ENCODE data around the gene HMCN1.
"Not testable (repeated sequence)": the region's sequence is repeated elsewhere in the genome, so short reads cannot be mapped to it uniquely, and the experiment has no call there.

Gene HMCN1

DNA sequence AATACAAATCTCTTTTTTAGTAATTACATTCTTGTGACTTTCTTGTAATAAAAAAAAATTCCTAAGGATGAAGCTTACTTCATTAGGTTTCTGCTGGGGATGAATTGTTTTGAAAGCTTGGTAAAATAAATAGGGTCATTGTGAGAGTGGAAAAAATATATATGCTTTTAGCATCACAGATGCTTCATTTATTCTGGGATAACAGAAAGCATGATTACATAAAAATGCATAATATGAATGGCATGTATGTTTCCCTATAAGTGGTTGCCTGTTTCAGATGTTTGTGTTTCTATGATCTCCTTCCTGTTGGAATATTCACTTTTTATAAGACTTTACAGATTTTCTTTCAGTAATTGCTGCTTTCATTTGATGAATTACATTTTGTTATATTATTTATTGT, 42.3 kb downstream of the HMCN1 start:
- TF ChIP-seq EZH2 (optimal IDR thresholded peaks at IDR 0.05; ENCODE audit: low read depth, low read length) (no peak), EZH2phosphoT487 (IDR thresholded peaks at IDR 0.05; ENCODE audit: low read length) (no peak)
- TF ChIP-seq, protein P1, sequence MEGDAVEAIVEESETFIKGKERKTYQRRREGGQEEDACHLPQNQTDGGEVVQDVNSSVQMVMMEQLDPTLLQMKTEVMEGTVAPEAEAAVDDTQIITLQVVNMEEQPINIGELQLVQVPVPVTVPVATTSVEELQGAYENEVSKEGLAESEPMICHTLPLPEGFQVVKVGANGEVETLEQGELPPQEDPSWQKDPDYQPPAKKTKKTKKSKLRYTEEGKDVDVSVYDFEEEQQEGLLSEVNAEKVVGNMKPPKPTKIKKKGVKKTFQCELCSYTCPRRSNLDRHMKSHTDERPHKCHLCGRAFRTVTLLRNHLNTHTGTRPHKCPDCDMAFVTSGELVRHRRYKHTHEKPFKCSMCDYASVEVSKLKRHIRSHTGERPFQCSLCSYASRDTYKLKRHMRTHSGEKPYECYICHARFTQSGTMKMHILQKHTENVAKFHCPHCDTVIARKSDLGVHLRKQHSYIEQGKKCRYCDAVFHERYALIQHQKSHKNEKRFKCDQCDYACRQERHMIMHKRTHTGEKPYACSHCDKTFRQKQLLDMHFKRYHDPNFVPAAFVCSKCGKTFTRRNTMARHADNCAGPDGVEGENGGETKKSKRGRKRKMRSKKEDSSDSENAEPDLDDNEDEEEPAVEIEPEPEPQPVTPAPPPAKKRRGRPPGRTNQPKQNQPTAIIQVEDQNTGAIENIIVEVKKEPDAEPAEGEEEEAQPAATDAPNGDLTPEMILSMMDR (IDR thresholded peaks at IDR 0.05; ENCODE audit: low read length), result no peak
- Histone ChIP-seq H3K36me3 (replicated peaks; ENCODE audit: insufficient read depth, low read length) (no peaks in the 10 kb centered on the region), H3F3A (ENCODE audit: insufficient read depth, low read length) (no peaks in the 10 kb centered on the region), H3K4me1 (ENCODE audit: low read length) (no peaks in the 10 kb centered on the region), H4K20me1 (ENCODE audit: insufficient read depth, low read length) (no peaks in the 10 kb centered on the region), H3K9me3 (replicated peaks; ENCODE audit: insufficient read depth, low read length) (no peaks in the 10 kb centered on the region), H3K4me2 (ENCODE audit: low read depth, low read length) (no peak overlapping the region), H2AFZ (ENCODE audit: low read length) (no peak overlapping the region), H3K27ac (ENCODE audit: low read length) (no peak overlapping the region), H3K79me2 (ENCODE audit: low read length) (no peaks in the 10 kb centered on the region), H3K27me3 (replicated peaks; ENCODE audit: insufficient read depth, low read length) (no peaks in the 10 kb centered on the region), H3K9me2 (replicated peaks; ENCODE audit: insufficient read depth, low read length) (no peaks in the 10 kb centered on the region), H3K9ac (ENCODE audit: low read length) (no peak overlapping the region), H3K4me3 (ENCODE audit: low read length) (no peak overlapping the region)
- no peak for DNase-seq

DNA sequence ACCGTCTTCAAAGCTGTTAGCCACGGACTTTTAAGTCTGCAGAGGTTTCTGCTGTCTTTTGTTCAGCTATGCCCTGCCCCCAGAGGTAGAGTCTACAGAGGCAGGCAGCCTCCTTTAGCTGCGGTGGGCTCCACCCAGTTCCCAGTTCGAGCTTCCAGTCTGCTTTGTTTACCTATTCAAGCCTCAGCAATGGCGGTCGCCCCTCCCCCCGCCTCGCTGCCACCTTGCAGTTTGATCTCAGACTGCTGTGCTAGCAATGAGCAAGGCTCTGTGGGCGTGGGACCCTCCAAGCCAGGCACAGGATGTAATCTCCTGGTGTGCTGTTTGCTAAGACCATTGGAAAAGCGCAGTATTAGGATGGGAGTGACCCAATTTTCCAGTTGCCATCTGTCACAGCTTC, 49.7 kb downstream of the HMCN1 start:
- not testable (repeated sequence) for H3K9me2 ChIP-seq (replicated peaks; ENCODE audit: insufficient read depth, low read length); H3K4me1 ChIP-seq (ENCODE audit: low read length); H4K20me1 ChIP-seq (ENCODE audit: insufficient read depth, low read length); H3K4me2 ChIP-seq (ENCODE audit: low read depth, low read length); H3K9ac ChIP-seq (ENCODE audit: low read length); H3K4me3 ChIP-seq (ENCODE audit: low read length); H3K79me2 ChIP-seq (ENCODE audit: low read length); H3K27ac ChIP-seq (ENCODE audit: low read length); H3K27me3 ChIP-seq (replicated peaks; ENCODE audit: insufficient read depth, low read length); H2AFZ ChIP-seq (ENCODE audit: low read length); H3F3A ChIP-seq (ENCODE audit: insufficient read depth, low read length); H3K9me3 ChIP-seq (replicated peaks; ENCODE audit: insufficient read depth, low read length); H3K36me3 ChIP-seq (replicated peaks; ENCODE audit: insufficient read depth, low read length); DNase-seq

- Histone ChIP-seq H3K79me2 (ENCODE audit: low read length) (no peaks in the 10 kb centered on the region), H3F3A (ENCODE audit: insufficient read depth, low read length) (no peaks in the 10 kb centered on the region), H3K4me2 (ENCODE audit: low read depth, low read length) (no peak overlapping the region), H3K27ac (ENCODE audit: low read length) (no peak overlapping the region), H3K4me3 (ENCODE audit: low read length) (no peak overlapping the region), H3K9ac (ENCODE audit: low read length) (no peak overlapping the region), H3K9me3 (replicated peaks; ENCODE audit: insufficient read depth, low read length) (no peaks in the 10 kb centered on the region), H3K27me3 (replicated peaks; ENCODE audit: insufficient read depth, low read length) (no peaks in the 10 kb centered on the region), H3K9me2 (replicated peaks; ENCODE audit: insufficient read depth, low read length) (no peaks in the 10 kb centered on the region), H3K36me3 (replicated peaks; ENCODE audit: insufficient read depth, low read length) (no peaks in the 10 kb centered on the region), H3K4me1 (ENCODE audit: low read length) (no peaks in the 10 kb centered on the region), H4K20me1 (ENCODE audit: insufficient read depth, low read length) (no peaks in the 10 kb centered on the region), H2AFZ (ENCODE audit: low read length) (no peak overlapping the region)
- TF ChIP-seq, protein P1 (IDR thresholded peaks at IDR 0.05; ENCODE audit: low read length), result no peak
- TF ChIP-seq EZH2 (optimal IDR thresholded peaks at IDR 0.05; ENCODE audit: low read depth, low read length) (no peak), EZH2phosphoT487 (IDR thresholded peaks at IDR 0.05; ENCODE audit: low read length) (no peak)
- DNase-seq, result no peak
Measured at GRCh38 chr1:185785586-185785985, 51.4 kb downstream of the HMCN1 start.

DNA sequence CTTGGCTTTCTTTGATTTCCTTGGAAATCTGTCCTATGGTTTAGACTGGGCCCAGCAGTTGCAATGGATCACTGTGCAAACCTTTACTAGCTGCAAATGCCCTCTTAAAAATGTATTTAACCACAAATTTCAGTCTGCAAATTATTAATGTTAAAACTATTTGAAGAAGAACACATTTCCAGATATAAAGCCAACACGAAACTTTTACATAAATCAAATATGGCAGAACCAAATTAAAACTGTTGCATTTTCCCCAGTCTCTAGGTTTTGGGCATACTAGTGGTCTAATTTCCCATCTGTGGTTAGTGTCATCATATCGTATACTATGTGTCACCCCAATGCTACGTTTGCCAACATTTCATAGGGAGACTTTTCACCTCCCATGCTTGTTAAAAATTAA, 52.3 kb downstream of the HMCN1 start:
- no peak overlapping the region for H3K4me2 ChIP-seq (ENCODE audit: low read depth, low read length)
- no peaks in the 10 kb centered on the region for H3K9me2 ChIP-seq (replicated peaks; ENCODE audit: insufficient read depth, low read length)
- no peaks in the 10 kb centered on the region for H3K9me3 ChIP-seq (replicated peaks; ENCODE audit: insufficient read depth, low read length)
- H3F3A ChIP-seq (ENCODE audit: insufficient read depth, low read length), result no peaks in the 10 kb centered on the region
- TF ChIP-seq EZH2 (optimal IDR thresholded peaks at IDR 0.05; ENCODE audit: low read depth, low read length), result no peak
- TF ChIP-seq EZH2phosphoT487 (IDR thresholded peaks at IDR 0.05; ENCODE audit: low read length), result no peak
- TF ChIP-seq, protein P1 (IDR thresholded peaks at IDR 0.05; ENCODE audit: low read length), result no peak
- H3K36me3 ChIP-seq (replicated peaks; ENCODE audit: insufficient read depth, low read length), result no peaks in the 10 kb centered on the region
- H2AFZ ChIP-seq (ENCODE audit: low read length), result no peak overlapping the region
- H3K4me1 ChIP-seq (ENCODE audit: low read length), result no peaks in the 10 kb centered on the region
- H3K9ac ChIP-seq (ENCODE audit: low read length), result no peak overlapping the region
- H3K4me3 ChIP-seq (ENCODE audit: low read length), result no peak overlapping the region
- H3K79me2 ChIP-seq (ENCODE audit: low read length), result no peaks in the 10 kb centered on the region
- no peak overlapping the region for H3K27ac ChIP-seq (ENCODE audit: low read length)
- no peaks in the 10 kb centered on the region for H4K20me1 ChIP-seq (ENCODE audit: insufficient read depth, low read length)
- no peaks in the 10 kb centered on the region for H3K27me3 ChIP-seq (replicated peaks; ENCODE audit: insufficient read depth, low read length)
- no peak for DNase-seq
